ENCODE results near the gene ZNF467.

Gene ZNF467

DNA sequence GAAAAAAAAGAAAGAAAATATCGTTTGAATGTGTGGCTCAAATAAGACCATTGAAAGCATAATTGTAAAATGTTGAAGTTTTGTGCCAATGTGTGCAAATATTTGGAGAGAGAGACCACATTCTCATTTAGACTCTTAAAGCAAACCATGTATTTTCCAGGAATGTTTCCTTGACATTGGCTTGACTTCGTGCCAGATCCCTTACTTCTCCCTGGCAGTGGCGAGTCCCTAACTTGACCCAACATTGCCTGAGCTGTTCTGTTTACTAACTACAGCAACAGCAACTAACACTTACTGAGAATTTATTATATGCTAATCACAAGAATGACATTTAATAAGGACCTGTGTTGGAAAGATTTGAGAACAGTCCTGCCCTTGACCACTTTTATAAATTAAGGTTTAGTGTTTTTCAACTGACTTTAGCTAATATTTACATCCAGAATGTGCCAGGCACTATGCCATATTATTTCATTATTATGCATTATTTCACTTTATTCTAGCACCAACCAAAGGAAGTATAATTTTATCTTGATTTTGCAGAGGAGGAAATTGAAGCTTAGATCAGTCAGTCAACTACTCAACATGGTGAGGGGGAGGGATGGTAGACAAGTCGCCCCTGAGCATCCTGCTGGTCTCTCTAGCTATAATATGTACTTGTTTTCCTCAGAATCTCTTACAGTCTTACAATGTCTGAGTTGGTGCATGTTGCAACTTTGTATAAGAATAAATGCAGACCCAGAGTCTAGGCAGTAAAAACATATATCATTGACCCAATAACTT is 29.7 kb downstream of the ZNF467 start:
- DNase-seq (ENCODE audit: low spot score): no peak

DNA sequence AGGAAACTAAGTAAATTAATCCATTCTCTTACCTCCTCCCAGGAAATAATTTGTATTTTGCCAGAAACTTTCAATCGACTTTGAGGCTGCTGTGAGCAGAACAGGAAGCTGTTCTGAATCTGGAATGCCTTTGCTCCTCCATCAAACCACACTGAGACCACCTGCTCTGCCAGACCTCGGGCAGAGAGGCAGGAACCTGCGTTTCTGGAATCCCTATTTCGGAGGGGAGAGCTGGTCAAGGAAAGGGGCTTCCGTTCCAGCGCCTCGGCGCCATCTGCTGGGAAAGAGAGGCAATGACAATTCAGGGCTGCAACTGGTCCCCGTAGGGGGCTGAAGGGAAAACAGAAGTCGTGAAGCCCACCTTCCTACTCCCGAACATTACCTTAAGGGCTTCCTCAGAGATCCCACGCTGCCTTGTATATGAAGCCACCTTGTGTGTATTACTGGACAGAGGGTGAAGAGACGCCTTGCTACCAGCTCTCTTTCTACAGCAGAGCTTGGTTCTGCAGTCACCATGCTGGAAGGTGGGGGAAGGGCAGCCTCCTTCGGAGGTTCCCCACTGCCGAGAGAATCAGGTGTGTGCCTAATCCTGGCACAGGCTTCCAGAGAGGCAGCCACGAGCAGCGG is 31.2 kb downstream of the ZNF467 start:
- DNase-seq (ENCODE audit: low spot score): peak; percentile 68

DNA sequence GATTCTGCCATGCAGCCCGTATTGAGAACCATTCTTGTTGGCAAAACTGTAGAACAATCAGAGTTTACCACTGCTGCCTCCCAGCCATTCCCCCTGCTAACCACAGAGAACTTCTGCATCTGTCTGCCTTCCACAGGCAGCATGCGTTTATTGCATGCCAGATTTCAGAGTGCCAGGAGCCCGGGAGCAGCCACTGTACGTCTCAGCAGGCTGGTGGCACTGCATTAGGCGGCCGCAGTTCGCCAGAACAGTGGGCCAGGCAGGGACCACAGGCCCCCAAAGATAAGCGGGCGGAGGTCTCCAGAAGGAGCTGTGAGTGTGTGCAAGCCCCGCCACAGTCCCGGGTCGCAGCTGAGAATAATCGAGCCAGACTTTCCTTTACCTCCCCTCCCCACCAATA is 31.8 kb downstream of the ZNF467 start:
- no peak for DNase-seq (ENCODE audit: low spot score)

DNA sequence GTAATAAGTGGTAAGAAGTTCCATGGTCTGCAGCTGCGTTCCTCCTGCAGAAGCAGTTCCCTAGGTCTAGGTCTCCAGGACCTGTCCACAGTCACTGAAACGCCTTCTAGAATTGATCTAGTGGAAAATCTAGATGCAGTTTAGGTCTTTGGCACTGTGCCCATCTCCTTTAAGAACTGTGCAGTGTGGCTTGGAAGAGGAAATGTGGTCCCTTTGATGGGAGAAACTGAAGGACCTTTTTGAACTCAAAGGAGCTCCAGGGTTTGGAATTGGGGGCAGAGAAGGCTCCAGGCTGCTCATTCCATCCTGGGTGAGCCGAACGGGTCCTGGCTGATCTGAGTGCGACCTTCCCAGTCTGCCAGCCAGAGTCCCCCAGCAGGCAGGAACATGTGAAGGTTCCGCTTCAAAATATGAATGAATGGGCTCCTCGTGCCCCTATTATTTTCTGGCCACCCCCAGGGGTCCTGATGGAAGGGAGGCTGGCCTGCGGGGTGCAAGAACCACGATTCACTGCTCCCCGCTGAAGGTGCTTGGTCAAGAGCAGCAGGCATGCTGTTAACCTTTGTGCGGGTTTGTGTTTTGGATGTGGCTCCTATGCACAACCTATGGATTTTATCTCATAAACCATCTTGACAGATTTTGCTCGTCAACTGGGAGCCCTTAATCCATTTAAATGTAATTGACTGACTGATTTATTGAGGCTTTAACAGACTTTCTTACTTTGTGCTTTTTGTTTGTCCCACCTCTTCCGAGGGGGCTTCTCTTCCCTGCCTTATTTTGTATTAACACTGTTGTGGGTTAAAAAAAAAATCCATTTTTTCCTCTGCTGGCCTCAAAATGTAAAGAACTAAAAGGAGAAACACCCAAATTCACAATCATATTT is 36.7 kb downstream of the ZNF467 start:
- no peak for DNase-seq (ENCODE audit: low spot score)

DNA sequence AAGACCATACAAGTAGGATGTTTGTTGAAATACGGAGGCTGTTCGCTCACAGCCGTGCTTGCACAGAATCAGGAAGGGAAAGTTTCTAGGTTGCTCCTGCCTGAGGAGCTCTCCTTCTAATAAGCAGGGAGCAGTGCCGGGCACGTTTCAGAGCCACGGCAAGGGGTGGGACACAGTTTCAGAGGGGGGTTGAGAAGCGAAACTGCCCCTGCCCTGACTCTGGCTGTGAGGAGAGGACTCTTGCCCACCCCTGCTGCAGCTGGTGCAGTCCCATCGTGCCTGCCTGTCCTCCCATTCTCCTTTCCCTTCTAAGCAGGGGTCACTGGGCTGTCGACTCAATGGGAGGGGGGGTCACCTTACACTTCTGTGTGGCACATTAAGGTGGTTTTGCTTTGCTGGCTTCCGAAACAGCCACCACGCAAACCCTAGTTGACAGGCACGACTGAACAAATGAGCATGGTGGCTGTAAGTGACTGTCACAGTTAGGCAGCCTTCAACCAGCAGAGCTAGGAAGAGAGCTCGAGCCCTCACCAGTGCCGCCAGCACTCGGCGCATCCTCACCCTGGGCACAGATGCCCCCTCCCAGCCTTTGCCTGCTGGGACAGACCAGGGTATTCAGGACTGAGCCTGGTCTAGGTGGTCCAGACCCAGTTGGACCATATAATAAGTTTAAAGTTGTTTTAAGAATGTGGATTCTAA is 37.5 kb downstream of the ZNF467 start:
- no peak for DNase-seq (ENCODE audit: low spot score)

DNA sequence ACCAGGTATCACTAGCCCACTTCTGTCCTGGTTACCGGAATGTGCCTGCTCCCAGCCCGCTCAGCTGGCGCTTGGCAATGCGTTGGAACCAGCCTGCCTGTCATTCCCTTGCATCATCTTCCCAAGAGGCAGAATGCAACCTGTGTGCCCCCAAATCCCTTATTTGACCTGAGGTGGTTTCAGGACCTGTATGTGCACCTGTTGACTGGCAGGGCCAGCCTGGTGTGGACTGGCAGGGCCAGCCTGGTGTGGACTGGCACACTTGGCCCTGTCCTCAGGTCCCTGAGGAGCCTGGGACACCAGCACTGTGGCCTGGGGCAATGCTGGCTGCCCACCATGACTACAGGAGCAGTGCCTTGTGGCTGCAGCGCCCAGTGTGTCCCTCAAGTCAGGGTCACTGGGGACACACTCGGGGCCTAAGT is 38.2 kb downstream of the ZNF467 start:
- no peak for DNase-seq (ENCODE audit: low spot score)

DNA sequence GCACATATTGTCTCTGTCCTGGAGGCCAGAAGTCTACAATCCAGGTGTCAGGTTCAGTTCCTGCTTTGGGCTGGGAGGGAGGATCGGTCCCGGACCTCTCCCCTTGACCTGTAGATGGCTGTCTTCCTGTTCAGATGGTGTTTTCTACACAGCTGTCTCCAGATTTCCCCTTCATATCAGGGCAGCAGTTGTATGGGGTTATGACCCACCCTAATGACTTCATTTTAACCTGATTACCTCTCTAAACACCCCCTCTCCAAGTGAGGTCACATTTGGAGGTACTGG is 38.7 kb downstream of the ZNF467 start:
- DNase-seq (ENCODE audit: low spot score): no peak

DNA sequence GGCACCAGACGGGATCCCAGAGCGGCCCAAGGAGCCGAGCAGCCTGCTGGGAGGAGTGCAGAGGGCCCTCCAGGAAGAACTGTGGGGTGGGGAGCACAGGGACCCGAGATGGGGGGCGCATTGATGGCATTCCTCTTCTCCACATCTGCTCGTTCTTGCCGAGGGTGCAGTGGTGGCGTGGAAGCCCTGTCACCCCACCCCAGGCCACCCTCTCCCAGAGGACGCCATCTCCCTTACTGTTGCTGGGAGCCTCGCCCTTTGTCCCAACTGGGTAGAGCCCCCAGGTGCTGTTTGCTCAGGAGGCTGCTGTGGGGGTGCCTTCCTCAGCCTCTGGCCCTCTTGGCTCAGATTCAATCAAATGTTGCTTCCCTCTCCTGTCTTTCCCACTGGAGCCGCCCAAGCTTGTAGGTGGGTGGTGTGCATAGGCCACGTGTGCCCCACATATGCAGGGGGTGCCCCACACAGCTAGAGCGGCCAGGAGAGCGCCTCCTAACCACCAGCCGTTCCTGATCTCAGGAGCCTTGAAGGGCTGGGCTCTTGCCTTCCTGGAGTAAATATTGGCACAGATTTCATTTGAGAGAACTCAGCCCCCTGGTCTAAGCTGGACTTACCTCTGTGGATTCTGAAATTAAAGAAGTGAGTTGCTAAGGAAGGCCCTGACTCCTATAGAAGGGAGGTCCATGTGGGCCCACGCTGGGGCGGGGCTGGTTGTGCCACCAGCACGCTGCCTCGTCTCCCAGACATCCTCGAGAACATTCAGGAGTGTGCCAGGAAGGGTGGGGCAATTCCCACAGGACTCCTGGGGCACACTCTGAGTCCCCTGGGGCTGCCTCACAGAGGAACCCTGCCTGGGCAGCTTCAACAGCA is 39.2 kb downstream of the ZNF467 start:
- no peak for DNase-seq (ENCODE audit: low spot score)

DNA sequence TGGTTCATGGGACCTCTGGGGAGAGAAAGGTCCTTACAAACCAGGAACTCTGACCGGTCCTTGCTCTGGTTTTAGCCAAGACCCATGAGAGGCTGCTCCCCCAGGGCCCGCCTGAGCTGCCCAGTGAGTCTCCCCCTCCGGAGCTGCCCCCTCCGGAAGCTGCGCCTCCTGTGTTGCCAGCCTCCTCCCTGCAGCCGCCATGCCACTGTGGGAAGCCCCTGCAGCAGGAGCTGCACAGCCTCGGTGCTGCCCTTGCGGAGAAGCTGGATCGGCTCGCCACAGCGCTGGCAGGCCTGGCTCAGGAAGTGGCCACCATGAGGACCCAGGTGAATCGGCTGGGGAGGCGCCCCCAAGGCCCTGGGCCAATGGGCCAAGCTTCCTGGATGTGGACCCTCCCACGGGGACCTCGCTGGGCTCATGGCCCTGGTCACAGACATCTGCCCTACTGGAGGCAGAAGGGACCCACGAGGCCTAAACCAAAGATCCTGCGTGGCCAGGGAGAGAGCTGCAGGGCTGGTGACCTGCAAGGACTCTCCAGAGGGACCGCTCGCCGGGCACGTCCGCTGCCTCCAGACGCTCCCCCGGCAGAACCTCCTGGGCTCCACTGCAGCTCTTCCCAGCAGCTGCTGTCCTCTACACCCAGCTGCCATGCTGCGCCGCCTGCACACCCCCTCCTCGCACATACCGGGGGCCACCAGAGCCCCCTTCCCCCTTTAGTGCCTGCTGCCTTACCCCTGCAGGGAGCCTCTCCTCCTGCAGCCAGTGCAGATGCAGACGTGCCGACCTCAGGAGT is 40.1 kb downstream of the ZNF467 start:
- DNase-seq (ENCODE audit: low spot score): no peak

DNA sequence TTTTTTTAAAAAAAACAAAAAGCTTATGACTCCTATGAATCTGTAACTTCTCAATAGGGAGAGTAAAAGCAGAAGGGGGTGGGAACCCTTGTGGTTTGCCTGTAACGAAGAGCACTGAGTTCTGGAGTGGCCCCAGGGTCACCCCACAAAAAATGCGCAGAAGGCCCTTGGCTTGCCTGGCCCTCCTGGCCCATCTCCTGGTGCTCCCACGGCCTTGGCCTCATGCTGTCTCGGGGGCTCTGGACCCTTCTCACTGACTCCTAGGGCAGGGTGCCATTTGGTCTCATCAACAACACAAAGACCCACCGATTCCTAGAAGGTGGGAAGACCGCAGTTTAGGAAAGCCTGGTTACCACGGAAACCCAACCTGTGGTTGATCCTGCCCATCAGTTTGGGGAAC is 40.8 kb downstream of the ZNF467 start:
- DNase-seq (ENCODE audit: low spot score): no peak

DNA sequence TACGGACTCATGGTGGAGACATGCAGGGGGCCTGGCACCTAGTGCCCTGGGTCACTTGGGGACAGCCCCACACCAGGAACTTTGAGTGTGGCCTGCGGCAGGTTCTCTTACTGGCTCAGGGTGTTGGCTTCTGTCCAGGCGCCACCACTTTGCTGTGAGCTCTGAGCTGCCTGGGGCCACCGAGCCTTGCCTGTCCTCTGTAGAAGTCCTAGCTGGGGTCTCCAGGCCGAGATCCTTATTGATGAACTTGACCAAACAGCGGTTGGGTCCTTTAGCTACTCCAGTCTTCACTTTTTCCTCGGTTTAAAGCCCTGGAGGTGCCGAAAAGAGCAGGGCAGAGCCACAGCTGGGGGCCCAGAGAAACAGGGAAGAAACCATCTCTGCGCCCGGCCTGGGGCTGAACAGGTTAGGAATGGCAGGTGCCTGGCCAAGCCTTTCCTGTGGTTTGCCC is 41.3 kb downstream of the ZNF467 start:
- DNase-seq (ENCODE audit: low spot score): no peak

DNA sequence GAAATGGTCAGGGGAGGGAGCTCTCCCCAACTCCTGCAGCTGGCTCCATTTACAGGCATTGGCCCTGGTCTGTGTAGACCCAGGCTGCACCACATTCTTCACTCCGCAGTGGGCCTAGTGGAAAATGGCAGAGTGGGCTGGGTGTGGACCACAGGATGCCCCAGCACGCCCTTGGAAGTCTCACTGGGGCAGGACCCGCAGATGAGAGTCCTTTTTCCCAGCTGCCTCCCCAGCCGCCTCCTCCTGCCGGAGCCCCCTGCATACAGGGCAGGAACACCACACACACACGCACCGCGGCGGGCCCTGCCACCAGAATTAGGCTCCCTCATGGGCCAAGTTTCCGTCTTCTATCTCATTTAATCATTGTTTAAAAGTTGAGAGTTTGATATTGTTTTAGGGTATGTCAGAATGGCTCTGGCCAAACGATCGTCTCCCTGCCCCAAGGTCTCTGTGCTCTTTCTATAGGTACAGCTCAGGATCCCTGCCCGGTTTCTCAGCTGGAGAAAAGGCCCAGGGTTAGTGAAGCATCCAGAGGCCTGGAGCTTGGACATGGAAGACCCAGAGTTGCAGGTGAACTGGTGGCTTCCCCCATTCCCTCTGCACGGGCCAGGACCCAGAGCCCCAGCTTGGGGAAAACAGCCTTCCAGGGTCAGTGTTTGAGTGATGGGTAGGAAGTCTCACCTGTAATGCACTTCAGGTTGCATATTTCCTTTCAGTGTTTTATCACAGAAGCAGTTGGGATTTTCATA is 42.0 kb downstream of the ZNF467 start:
- no peak for DNase-seq (ENCODE audit: low spot score)

DNA sequence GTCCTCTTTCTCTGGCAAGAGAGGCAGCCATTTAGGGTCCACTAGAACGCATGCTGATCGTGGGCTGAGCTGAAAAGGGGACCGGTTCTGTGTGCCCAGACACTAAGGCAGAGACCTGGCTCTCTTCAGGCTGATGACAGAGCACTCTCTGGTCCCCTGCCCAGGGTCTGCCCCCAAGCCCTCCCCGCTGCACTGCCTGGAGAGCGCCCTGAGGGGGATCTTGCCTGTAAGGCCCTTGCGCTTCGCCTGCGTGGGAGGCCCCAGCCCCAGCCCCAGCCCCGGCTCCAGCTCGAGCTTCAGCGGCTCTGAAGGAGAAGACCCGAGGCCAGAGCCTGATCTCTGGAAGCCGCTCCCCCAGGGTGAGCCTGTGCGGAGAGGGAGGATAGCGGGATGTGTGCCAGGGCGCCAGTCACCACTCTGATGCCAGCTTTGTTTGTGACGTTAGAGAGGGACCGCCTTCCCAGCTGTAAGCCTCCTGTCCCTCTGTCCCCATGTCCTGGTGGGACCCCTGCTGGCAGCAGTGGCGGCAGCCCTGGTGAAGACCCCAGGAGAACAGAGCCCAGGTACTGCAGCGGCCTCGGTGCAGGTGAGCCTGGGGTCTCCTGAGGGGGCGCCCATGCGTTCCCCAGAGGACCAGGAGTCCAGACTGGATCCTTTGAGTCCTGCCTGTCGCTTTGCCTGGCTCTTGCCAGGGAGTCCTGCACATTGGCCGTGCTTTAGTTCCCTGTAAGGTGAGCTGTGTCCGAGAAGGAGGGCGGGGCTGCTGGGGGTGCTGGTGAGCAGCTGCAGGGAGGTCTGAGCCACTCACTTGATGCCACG is 43.2 kb downstream of the ZNF467 start:
- DNase-seq (ENCODE audit: low spot score): no peak

DNA sequence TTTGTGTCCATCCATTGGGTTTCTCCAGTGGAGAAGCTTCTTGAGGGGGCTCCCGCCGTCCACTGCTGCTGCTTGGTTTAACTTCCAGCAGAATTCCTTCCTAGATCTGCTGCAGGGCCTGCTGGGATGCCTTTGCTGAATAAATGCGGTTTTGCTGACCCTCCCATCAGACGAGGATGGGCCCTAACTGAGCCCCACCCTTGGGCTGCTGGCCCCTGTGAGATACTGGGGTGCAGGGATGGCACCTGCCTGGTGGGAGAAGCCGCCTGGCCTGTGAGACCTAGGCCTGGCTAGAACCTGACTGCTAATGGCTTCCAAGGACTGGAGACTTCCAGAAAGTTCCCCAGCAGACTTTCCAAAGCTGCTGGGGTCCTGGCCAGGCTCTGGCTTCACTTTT is 43.8 kb downstream of the ZNF467 start:
- no peak for DNase-seq (ENCODE audit: low spot score)

DNA sequence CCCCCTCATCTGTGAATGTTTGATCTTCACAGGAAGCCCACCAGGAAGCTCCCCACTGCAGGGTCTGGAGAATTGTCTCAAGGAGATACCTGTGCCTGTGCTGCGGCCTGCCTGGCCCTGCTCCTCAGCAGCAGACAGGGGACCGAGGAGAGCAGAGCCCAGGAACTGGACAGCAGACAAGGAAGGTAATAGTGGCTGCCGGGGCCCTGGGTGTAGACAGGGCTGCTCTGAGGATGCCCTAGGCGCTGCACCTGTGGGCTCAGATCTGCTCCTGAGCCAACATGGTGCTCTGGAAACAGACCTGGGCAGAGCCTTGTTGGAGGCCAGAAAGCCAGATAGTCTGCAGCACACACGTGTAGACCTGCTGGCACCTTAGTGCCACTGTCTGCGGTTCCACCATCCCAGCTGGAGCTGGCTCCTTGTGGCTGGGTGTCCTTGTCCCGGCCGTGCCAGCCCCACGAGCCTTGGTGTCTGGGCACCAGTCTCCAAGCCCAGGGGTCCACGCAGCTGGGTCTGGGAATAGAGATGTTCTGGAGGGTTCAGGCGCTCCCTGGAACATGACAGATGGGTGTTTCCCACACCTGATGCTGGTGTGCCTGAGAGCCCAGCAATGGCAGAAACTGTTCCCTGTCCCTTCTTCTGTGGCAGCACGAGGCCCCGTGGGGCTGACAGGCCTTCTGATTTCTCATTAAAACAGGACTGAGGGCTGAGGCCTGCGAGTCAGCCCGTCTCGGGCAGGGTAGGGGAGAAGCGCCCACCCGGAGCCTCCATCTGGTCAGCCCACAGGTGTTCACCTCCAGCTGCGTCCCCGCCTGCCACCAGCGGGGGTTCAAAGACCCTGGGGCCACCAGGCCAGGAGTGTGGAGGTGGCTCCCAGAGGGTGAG is 44.7 kb downstream of the ZNF467 start:
- DNase-seq (ENCODE audit: low spot score): no peak

DNA sequence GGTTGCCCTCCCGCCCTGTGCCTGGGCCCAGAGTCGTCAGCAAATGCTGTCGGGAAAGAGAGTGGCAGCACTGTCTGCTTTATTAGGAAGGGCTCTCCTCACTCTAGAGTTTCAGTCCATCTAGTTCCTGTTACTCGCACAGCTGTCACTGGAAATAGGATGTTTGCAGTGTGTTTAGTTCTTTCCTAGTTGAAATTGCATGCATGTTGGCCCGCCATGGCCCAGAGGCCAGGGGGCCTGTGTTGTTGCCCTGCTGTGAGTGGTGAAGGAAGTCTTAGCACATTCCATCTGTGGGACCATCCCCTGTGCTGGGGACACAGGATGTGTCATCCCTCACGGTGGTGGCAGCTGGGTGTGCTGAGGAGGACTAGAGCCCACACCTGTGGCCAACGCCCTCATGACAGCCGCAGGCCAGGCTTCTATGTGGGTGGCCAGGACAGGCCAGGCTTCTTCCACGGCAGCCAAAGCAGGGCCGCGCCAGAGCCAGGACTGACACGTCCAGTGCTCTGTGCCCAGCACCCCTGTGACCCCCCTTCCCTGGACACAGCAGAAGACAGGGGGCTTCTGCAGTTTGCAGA is 45.4 kb downstream of the ZNF467 start:
- no peak for DNase-seq (ENCODE audit: low spot score)

DNA sequence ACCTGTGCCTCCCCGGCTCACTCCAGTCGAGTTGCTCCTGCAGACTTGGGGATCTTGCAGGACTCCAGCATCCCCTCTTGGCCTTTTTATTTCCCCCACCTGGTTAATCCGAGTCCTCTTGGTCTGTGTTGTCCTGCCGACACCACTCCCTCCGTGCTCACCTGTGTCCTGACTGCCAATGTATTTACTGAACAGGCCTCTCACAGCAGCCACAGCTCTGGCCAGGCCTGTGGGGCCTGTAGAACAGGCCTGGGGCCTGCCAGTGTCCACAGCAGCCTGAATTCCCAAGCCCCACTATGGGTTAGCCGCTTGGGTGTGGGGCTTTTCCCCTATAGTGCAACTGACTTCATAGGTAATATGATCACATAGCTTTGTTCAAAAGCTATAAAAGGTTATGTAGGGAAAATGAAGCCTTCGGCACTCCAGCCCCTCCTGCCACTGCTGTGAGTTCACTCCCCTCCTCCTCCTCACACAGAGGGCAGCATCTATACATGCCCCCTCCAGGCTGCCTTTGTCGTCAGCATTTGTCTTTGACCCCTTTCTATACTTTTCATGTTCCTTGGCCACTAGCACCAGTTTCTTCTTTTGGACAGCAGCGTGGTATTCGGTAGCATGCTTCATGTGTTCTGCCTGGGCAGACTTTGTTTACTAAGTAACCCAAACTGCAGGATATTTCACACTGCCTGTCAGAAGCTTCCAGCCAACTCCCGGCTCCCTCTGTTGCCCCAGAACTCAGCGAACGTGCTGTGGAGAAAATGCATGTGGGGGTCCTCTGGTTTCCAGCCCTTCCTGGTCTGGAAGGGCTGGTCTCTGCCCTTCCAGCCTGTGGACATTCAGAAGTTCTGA is 46.1 kb downstream of the ZNF467 start:
- no peak for DNase-seq (ENCODE audit: low spot score)
